HepG2 (cell line): ENCODE data around the gene TNFRSF6B. TPM values are rescaled to one million over a fixed set of nuclear protein-coding genes. Genes with fewer than 3 reads are reported as not detected.

Experiments
- AGO2 ChIP-seq: fragments of 200-400 bp; formaldehyde crosslinking; optimal IDR thresholded peaks from 2 replicates; pipeline ENCODE3; 2017; ENCODE audit warnings: mild to moderate bottlenecking, low read depth, low read length, moderate library complexity
- CREM ChIP-seq, 2 experiments: sonication (generic) in 1 of 2; formaldehyde crosslinking in 1 of 2; IDR thresholded peaks; 2 replicates each; pipeline versions ENCODE4 v1.4.0 to v1.6.1; 2016 to 2020; ENCODE audit warnings: antibody characterized with exemption in 1 of 2, mild to moderate bottlenecking in 1 of 2, missing genetic modification reagents in 1 of 2
- GABPA ChIP-seq, 2 experiments: IDR thresholded peaks; 2 replicates each; pipeline ENCODE4 v1.6.1; 2011 to 2016; ENCODE audit warnings: low read depth in 2 of 2, low read length in 1 of 2, missing biosample characterization in 1 of 2, missing genetic modification characterization in 1 of 2
- GZF1 ChIP-seq: sonication (generic); formaldehyde crosslinking; IDR thresholded peaks from 2 replicates; pipeline ENCODE4 v1.5.1; 2020; ENCODE audit warnings: mild to moderate bottlenecking, missing genetic modification reagents
- HNRNPK ChIP-seq: fragments of 200-400 bp; formaldehyde crosslinking; IDR thresholded peaks from 2 replicates; pipeline ENCODE4 v1.6.1; 2018; ENCODE audit warnings: low read length, low read depth, moderate library complexity, mild to moderate bottlenecking; ENCODE audit not compliant: poor library complexity, severe bottlenecking
- JUNB ChIP-seq: sonication (generic); formaldehyde crosslinking; IDR thresholded peaks from 2 replicates; pipeline ENCODE4 v1.8.0; 2022; ENCODE audit warnings: missing genetic modification reagents, mild to moderate bottlenecking, borderline replicate concordance
- KDM5A ChIP-seq: fragments of 200-600 bp; sonication (generic); IDR thresholded peaks from 2 replicates; pipeline ENCODE4 v1.7.0; 2018; ENCODE audit warnings: antibody characterized with exemption, mild to moderate bottlenecking, low read length, borderline replicate concordance
- KMT2A ChIP-seq: sonication (generic); formaldehyde crosslinking; IDR thresholded peaks from 2 replicates; pipeline ENCODE4 v1.4.0; 2020; ENCODE audit warnings: missing genetic modification reagents
- MAFK ChIP-seq, 2 experiments: IDR thresholded peaks in 1 of 2; conservative IDR thresholded peaks in 1 of 2; 2 replicates each; pipeline ENCODE4 v1.6.1; 2011; ENCODE audit warnings: improper control_type of control experiment in 2 of 2, low read length in 2 of 2
- SMAD1 ChIP-seq: sonication (generic); formaldehyde crosslinking; IDR thresholded peaks from 2 replicates; pipeline ENCODE4 v1.4.0; 2020; ENCODE audit warnings: missing genetic modification reagents, low read depth, mild to moderate bottlenecking, borderline replicate concordance
- ZFX ChIP-seq: sonication (generic); formaldehyde crosslinking; IDR thresholded peaks from 2 replicates; pipeline ENCODE4 v1.4.0; 2020; ENCODE audit warnings: mild to moderate bottlenecking, low read depth, missing genetic modification reagents, moderate library complexity
- ZNF143 ChIP-seq: sonication (generic); formaldehyde crosslinking; IDR thresholded peaks from 2 replicates; pipeline ENCODE4 v1.4.0; 2020; ENCODE audit warnings: missing genetic modification reagents
- ZNF253 ChIP-seq: sonication (generic); formaldehyde crosslinking; IDR thresholded peaks from 2 replicates; pipeline ENCODE4 v1.8.0; 2022; ENCODE audit warnings: mild to moderate bottlenecking, missing genetic modification reagents, borderline replicate concordance
- ZNF558 ChIP-seq: sonication (generic); formaldehyde crosslinking; IDR thresholded peaks from 2 replicates; pipeline ENCODE4 v1.9.0; 2022; ENCODE audit warnings: mild to moderate bottlenecking, missing genetic modification reagents, borderline replicate concordance
- ZNF629 ChIP-seq: sonication (generic); formaldehyde crosslinking; conservative IDR thresholded peaks from 2 replicates; pipeline ENCODE4 v1.5.0; 2020; ENCODE audit warnings: missing genetic modification reagents
- ZNF639 ChIP-seq: conservative IDR thresholded peaks from 2 replicates; pipeline ENCODE4 v1.6.1; 2018; ENCODE audit warnings: missing genetic modification reagents
- ZNF652 ChIP-seq: IDR thresholded peaks from 2 replicates; pipeline ENCODE4 v1.6.1; 2016; ENCODE audit warnings: low read depth, borderline replicate concordance
- ZNF7 ChIP-seq: IDR thresholded peaks from 2 replicates; pipeline ENCODE4 v1.6.1; 2016; ENCODE audit warnings: missing biosample characterization, missing genetic modification reagents
- polyA plus RNA-seq, 8 experiments: library from polyadenylated mRNA; depleted of rRNA in 3 of 8; stranded (reverse) in 7 of 8; unstranded in 1 of 8; fragments of >200 nt; fragmentation: Illumina TruSeq in 4 of 8; extraction: Trizol in 4 of 8; gene quantifications; 2 replicates each; pipeline versions ENCODE4 v1.2.1 to v1.2.3, GENCODE V29; 2011 to 2016; ENCODE audit warnings: low read depth in 4 of 8, missing spikeins in 1 of 8, mixed read lengths in 1 of 8; ENCODE audit not compliant: insufficient read depth in 1 of 8
- total RNA-seq, 5 experiments: library from RNA; depleted of rRNA; stranded (reverse); fragments of >200 nt; fragmentation: Illumina TruSeq; extraction: Trizol; gene quantifications; 2 replicates each; pipeline ENCODE4 v1.2.3, GENCODE V29; 2016; ENCODE audit warnings: low read depth in 1 of 5
- TF ChIP-seq, protein P1 (sequence below): sonication (generic); formaldehyde crosslinking; IDR thresholded peaks from 2 replicates; pipeline ENCODE4 v1.4.0; 2020; ENCODE audit warnings: missing genetic modification reagents, borderline replicate concordance
- TF ChIP-seq, protein P2 (sequence below): sonication (generic); formaldehyde crosslinking; IDR thresholded peaks from 2 replicates; pipeline ENCODE4 v1.4.0; 2020; ENCODE audit warnings: missing genetic modification reagents
- TF ChIP-seq, protein P3 (sequence below): fragments of 450-650 bp; IDR thresholded peaks from 2 replicates; pipeline ENCODE4 v1.6.1; 2017

TNFRSF6B gene
- total and polyA plus RNA-seq, 2 of the 13 experiments (the other 11 are each of a cell fraction or from before 2014, with no cell fraction given), result 0.24 TPM; not detected in 1

DNA sequence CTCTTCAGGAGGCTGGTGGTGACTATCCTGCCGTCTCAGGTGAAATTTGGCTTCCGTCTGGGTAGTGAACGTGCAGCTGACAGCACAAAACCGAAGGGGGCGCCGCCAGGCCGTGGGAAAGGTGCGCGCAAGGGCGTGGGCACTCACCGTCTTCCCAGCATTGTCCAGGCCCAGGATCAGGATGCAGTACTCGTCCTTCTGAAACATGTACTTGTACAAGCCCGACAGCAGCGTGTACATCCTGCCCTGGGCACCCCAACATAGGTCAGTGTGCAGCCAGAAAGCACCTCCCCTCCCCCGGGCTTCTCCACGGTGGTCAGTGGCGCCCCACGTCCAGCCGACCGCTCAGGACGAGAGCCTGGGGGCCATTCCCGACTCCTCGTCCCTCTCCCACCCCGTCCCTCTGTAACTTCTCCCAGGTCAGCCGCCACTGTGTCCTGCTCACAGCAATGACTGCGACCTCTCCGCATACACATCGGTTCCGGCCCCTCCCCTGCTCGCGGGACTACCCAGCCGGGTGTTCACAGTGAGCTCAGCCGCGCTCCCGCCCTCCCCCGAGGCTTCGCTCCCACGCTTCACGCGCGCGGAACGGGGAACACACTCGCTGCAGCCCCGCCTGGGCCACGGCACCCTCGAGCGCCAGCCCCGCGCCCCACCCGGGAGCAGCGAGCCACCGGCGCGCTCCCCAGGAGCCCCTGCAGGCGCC lies 10.6 kb downstream of the TNFRSF6B start (continued):
- TF ChIP-seq AGO2 (peak; percentile 96), KDM5A (peak; percentile 70; the same call in 1 of the 2 replicates), ZNF143 (CRISPR knock-in tag) (no peak; the same call in 1 of the 2 replicates), ZNF639 (no peak), ZNF7 (CRISPR knock-in tag) (no peak), HNRNPK (no peak), CREM (IDR thresholded peaks at IDR 0.05) (no peak; the same call in 1 of the 2 replicates), CREM (CRISPR knock-in tag; IDR thresholded peaks at IDR 0.05) (0 out of 2 replicates have a peak, but pooled peaks have one; percentile 19), GABPA (IDR thresholded peaks at IDR 0.05; ENCODE audit: low read depth, low read length) (no peak), GABPA (CRISPR knock-in tag; IDR thresholded peaks at IDR 0.05; ENCODE audit: low read depth) (peak; percentile 63), ZNF652 (no peak), ZNF558 (CRISPR knock-in tag) (0 out of 2 replicates have a peak, but pooled peaks have one; percentile 19), SMAD1 (CRISPR knock-in tag) (no peak), MAFK (conservative IDR thresholded peaks at IDR 0.05 in 1 of 2, IDR thresholded peaks at IDR 0.05 in 1 of 2; ENCODE audit: low read length in 2 of 2) (peak; percentile 40 to 51; a peak in 3 of 4 replicates), ZFX (CRISPR knock-in tag) (no peak), ZNF629 (no peak; the same call in 1 of the 2 replicates), GZF1 (CRISPR knock-in tag) (no peak; the same call in 1 of the 2 replicates), JUNB (CRISPR knock-in tag) (no peak), KMT2A (CRISPR knock-in tag) (no peak), ZNF253 (no peak)
- TF ChIP-seq, protein P1, sequence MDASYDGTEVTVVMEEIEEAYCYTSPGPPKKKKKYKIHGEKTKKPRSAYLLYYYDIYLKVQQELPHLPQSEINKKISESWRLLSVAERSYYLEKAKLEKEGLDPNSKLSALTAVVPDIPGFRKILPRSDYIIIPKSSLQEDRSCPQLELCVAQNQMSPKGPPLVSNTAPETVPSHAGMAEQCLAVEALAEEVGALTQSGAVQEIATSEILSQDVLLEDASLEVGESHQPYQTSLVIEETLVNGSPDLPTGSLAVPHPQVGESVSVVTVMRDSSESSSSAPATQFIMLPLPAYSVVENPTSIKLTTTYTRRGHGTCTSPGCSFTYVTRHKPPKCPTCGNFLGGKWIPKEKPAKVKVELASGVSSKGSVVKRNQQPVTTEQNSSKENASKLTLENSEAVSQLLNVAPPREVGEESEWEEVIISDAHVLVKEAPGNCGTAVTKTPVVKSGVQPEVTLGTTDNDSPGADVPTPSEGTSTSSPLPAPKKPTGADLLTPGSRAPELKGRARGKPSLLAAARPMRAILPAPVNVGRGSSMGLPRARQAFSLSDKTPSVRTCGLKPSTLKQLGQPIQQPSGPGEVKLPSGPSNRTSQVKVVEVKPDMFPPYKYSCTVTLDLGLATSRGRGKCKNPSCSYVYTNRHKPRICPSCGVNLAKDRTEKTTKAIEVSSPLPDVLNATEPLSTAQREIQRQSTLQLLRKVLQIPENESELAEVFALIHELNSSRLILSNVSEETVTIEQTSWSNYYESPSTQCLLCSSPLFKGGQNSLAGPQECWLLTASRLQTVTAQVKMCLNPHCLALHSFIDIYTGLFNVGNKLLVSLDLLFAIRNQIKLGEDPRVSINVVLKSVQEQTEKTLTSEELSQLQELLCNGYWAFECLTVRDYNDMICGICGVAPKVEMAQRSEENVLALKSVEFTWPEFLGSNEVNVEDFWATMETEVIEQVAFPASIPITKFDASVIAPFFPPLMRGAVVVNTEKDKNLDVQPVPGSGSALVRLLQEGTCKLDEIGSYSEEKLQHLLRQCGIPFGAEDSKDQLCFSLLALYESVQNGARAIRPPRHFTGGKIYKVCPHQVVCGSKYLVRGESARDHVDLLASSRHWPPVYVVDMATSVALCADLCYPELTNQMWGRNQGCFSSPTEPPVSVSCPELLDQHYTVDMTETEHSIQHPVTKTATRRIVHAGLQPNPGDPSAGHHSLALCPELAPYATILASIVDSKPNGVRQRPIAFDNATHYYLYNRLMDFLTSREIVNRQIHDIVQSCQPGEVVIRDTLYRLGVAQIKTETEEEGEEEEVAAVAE (CRISPR knock-in tag), result peak; percentile 70; the same call in 1 of the 2 replicates
- TF ChIP-seq, protein P2, sequence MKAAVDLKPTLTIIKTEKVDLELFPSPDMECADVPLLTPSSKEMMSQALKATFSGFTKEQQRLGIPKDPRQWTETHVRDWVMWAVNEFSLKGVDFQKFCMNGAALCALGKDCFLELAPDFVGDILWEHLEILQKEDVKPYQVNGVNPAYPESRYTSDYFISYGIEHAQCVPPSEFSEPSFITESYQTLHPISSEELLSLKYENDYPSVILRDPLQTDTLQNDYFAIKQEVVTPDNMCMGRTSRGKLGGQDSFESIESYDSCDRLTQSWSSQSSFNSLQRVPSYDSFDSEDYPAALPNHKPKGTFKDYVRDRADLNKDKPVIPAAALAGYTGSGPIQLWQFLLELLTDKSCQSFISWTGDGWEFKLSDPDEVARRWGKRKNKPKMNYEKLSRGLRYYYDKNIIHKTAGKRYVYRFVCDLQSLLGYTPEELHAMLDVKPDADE (CRISPR knock-in tag), result no peak
- TF ChIP-seq, protein P3, sequence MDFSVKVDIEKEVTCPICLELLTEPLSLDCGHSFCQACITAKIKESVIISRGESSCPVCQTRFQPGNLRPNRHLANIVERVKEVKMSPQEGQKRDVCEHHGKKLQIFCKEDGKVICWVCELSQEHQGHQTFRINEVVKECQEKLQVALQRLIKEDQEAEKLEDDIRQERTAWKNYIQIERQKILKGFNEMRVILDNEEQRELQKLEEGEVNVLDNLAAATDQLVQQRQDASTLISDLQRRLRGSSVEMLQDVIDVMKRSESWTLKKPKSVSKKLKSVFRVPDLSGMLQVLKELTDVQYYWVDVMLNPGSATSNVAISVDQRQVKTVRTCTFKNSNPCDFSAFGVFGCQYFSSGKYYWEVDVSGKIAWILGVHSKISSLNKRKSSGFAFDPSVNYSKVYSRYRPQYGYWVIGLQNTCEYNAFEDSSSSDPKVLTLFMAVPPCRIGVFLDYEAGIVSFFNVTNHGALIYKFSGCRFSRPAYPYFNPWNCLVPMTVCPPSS, result no peak
